NT2/D1 (cell line): ENCODE data around the gene PTGER1.
A peak's percentile ranks its signal among the peaks of the same experiment; 100 is the strongest.

Experiments used
- DNase-seq: peaks from one replicate; pipeline ENCODE4 v3.0.0-alpha.2; 2011; ENCODE audit warnings: low read depth, low spot score
- H3K27me3 ChIP-seq: 2 replicates; pipeline ENCODE4 v1.6.0; 2011; ENCODE audit warnings: mild to moderate bottlenecking; ENCODE audit not compliant: insufficient read length, insufficient read depth
- H3K36me3 ChIP-seq: 2 replicates; pipeline ENCODE4 v1.6.1; 2011; ENCODE audit warnings: mild to moderate bottlenecking, low read length, mixed read lengths; ENCODE audit not compliant: insufficient read depth, insufficient read length
- H3K4me1 ChIP-seq: 2 replicates; pipeline ENCODE4 v1.5.1; 2011; ENCODE audit not compliant: insufficient read depth, insufficient read length
- H3K4me3 ChIP-seq: 2 replicates; pipeline ENCODE4 v1.5.1; 2011; ENCODE audit warnings: low read depth; ENCODE audit not compliant: insufficient read length
- H3K9ac ChIP-seq: 2 replicates; pipeline ENCODE4 v1.6.0; 2011; ENCODE audit warnings: low read depth; ENCODE audit not compliant: insufficient read length
- H3K9me3 ChIP-seq: 2 replicates; pipeline ENCODE4 v1.5.1; 2011; ENCODE audit warnings: mild to moderate bottlenecking, low read length; ENCODE audit not compliant: insufficient read depth
- SUZ12 ChIP-seq: IDR thresholded peaks from 2 replicates; pipeline ENCODE4 v1.6.1; 2011; ENCODE audit not compliant: insufficient read length, insufficient read depth; ENCODE audit errors: extremely low read depth
- YY1 ChIP-seq: IDR thresholded peaks from 2 replicates; pipeline ENCODE4 v1.6.1; 2011; ENCODE audit not compliant: insufficient read length, insufficient read depth
- ZNF274 ChIP-seq: IDR thresholded peaks from 2 replicates; pipeline ENCODE4 v1.6.1; 2011; ENCODE audit warnings: mild to moderate bottlenecking, low read depth, low read length

The PTGER1 gene

GRCh38 chr19:14495672-14496028 lies 20.5 kb upstream of the PTGER1 start:
- Histone ChIP-seq H3K9me3 (no peaks in the 10 kb centered on the region), H3K4me1 (peaks cover 17% of the 10 kb centered on the region), H3K9ac (peak overlapping the region; percentile 81), H3K27me3 (no peaks in the 10 kb centered on the region), H3K4me3 (peak overlapping the region; percentile 57), H3K36me3 (peaks cover 28% of the 10 kb centered on the region)
- DNase-seq: no peak
- TF ChIP-seq SUZ12 (no peak), ZNF274 (no peak), YY1 (no peak)

GRCh38 chr19:14494910-14495671 lies 19.9 kb upstream of the PTGER1 start:
- Histone ChIP-seq H3K9me3 (no peaks in the 10 kb centered on the region), H3K27me3 (no peaks in the 10 kb centered on the region), H3K4me1 (peaks cover 17% of the 10 kb centered on the region), H3K9ac (peak overlapping the region; percentile 81), H3K4me3 (peak overlapping the region; percentile 57), H3K36me3 (peaks cover 30% of the 10 kb centered on the region)
- DNase-seq: no peak
- TF ChIP-seq ZNF274: no peak
- no peak for TF ChIP-seq YY1
- no peak for TF ChIP-seq SUZ12

- H3K27me3 ChIP-seq: no peaks in the 10 kb centered on the region
- no peak for DNase-seq
- peaks cover 17% of the 10 kb centered on the region for H3K4me1 ChIP-seq
- peak overlapping the region; percentile 57 for H3K4me3 ChIP-seq
- H3K36me3 ChIP-seq: peaks cover 35% of the 10 kb centered on the region
- TF ChIP-seq SUZ12: no peak
- no peak for TF ChIP-seq YY1
- TF ChIP-seq ZNF274: no peak
- no peaks in the 10 kb centered on the region for H3K9me3 ChIP-seq
- peak overlapping the region; percentile 73 for H3K9ac ChIP-seq
These were observed 19.3 kb upstream of the PTGER1 start for GRCh38 chr19:14494411-14494810.

- Histone ChIP-seq H3K9ac (no peak overlapping the region), H3K36me3 (peaks cover 46% of the 10 kb centered on the region), H3K4me1 (peaks cover 17% of the 10 kb centered on the region), H3K4me3 (no peak overlapping the region), H3K27me3 (no peaks in the 10 kb centered on the region), H3K9me3 (no peaks in the 10 kb centered on the region)
- no peak for DNase-seq
- TF ChIP-seq ZNF274 (no peak), YY1 (no peak), SUZ12 (no peak)
These were observed 17.7 kb upstream of the PTGER1 start for GRCh38 chr19:14492756-14493337.

GRCh38 chr19:14487370-14488125 lies 12.4 kb upstream of the PTGER1 start:
- H3K9me3 ChIP-seq: no peaks in the 10 kb centered on the region
- TF ChIP-seq YY1 (no peak), SUZ12 (no peak), ZNF274 (no peak)
- H3K27me3 ChIP-seq: no peaks in the 10 kb centered on the region
- H3K4me1 ChIP-seq: no peaks in the 10 kb centered on the region
- peaks cover 59% of the 10 kb centered on the region for H3K36me3 ChIP-seq
- no peak overlapping the region for H3K9ac ChIP-seq
- no peak overlapping the region for H3K4me3 ChIP-seq
- no peak for DNase-seq

- H3K4me3 ChIP-seq: no peak overlapping the region
- H3K9me3 ChIP-seq: no peaks in the 10 kb centered on the region
- H3K36me3 ChIP-seq: peaks cover 59% of the 10 kb centered on the region
- peaks cover 22% of the 10 kb centered on the region for H3K4me1 ChIP-seq
- no peak for DNase-seq
- no peaks in the 10 kb centered on the region for H3K27me3 ChIP-seq
- no peak for TF ChIP-seq ZNF274
- no peak for TF ChIP-seq YY1
- no peak for TF ChIP-seq SUZ12
- H3K9ac ChIP-seq: peak overlapping the region; percentile 36
These were observed 7.2 kb upstream of the PTGER1 start for GRCh38 chr19:14482172-14482941.
